Chondrocyte (in vitro differentiated cells): ENCODE results near the gene RASGRF1. TPM values are rescaled to one million over a fixed set of nuclear protein-coding genes. Genes with fewer than 3 reads are reported as not detected.
A peak's percentile ranks its signal among the peaks of the same experiment; 100 is the strongest.

ENCODE experiments used
- DNase-seq: peaks from one replicate; pipeline ENCODE4 v3.0.0; 2021; ENCODE audit warnings: mixed read lengths, low spot score
- H3K27ac Mint-ChIP-seq: one replicate; pipeline ENCODE4 v1.8.0; 2021; ENCODE audit warnings: mild to moderate bottlenecking, moderate library complexity, mixed read lengths; ENCODE audit not compliant: unreplicated experiment
- H3K27me3 Mint-ChIP-seq: 2 replicates; pipeline ENCODE4 v1.8.0; 2021; ENCODE audit warnings: low read depth, mixed read lengths
- H3K36me3 Mint-ChIP-seq: 2 replicates; pipeline ENCODE4 v1.8.0; 2021; ENCODE audit warnings: low read depth, mixed read lengths
- H3K4me1 Mint-ChIP-seq: 2 replicates; pipeline ENCODE4 v1.8.0; 2021; ENCODE audit warnings: low read depth, mild to moderate bottlenecking, mixed read lengths
- H3K4me3 Mint-ChIP-seq: one replicate; pipeline ENCODE4 v1.8.0; 2021; ENCODE audit warnings: mild to moderate bottlenecking, moderate library complexity, mixed read lengths; ENCODE audit not compliant: unreplicated experiment
- H3K9me3 Mint-ChIP-seq: 2 replicates; pipeline ENCODE4 v1.8.0; 2021; ENCODE audit warnings: low read depth, mixed read lengths
- CTCF ChIP-seq: fragments of 200-600 bp; sonication (generic); IDR thresholded peaks from 2 replicates; pipeline ENCODE4 v1.5.0; 2021; ENCODE audit warnings: antibody characterized with exemption, mild to moderate bottlenecking, moderate library complexity
- total RNA-seq: library from RNA; stranded (reverse); gene quantifications from 3 replicates; pipeline ENCODE4 v1.2.1, GENCODE V29; 2021

Gene RASGRF1
- total RNA-seq, 1 donor from 2014 or later: 0.10 TPM

DNA sequence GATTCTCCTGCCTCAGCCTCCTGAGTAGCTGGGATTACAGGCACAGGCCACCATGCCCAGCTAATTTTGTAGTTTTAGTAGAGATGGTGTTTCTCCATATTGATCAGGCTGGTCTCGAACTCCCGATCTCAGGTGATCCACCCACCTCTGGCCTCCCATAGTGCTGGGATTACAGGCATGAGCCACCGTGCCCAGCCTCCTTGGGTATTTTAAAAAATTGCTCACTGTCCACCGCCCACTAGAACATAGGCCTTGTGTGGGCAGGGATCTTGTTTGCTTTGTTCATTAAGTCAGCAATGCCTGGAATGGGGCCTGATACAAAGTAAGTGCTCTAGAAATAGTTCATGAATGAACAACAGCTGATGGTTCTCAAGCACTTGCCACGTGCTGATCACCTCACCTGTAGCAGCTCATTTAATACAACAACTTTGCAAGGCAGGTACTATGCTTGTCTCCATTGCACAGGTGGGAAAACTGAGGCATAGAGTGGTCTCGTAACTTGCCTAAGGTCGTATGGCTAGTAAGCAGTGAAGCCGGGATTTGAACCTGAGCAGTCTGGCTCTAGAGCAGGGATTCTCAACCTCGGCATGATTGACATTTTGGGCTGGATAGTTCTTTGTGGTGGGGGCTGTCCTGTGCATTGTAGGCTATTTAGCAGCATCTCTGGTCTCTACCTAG is 133.0 kb downstream of the RASGRF1 start:
- no peaks in the 10 kb centered on the region for H3K9me3 Mint-ChIP-seq
- H3K27me3 Mint-ChIP-seq: peaks cover 16% of the 10 kb centered on the region
- H3K4me3 Mint-ChIP-seq: no peak overlapping the region
- TF ChIP-seq CTCF: no peak
- peak; percentile 35 for DNase-seq
- no peaks in the 10 kb centered on the region for H3K4me1 Mint-ChIP-seq
- H3K27ac Mint-ChIP-seq: no peak overlapping the region
- no peaks in the 10 kb centered on the region for H3K36me3 Mint-ChIP-seq

DNA sequence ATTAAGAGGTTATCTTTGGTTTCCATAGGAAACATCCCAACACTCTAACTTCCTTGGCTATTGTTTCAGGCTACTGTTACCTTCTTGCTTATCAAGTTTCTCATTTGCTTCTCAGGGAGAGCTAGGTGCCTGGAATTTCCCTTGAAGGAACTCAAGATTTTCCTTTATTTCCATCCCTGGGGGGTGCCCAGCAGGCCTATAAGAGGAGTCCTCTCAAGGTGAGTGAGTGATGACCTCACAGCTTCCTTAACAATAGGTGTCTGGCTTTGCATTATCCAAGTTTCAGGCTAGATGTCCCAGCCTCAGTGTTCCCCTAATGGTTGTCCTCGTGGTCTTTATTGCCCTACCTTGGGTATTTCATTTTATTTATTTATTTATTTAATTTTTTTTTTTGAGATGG is 133.6 kb downstream of the RASGRF1 start:
- H3K4me3 Mint-ChIP-seq: no peak overlapping the region
- no peaks in the 10 kb centered on the region for H3K9me3 Mint-ChIP-seq
- TF ChIP-seq CTCF: no peak
- peaks cover 15% of the 10 kb centered on the region for H3K27me3 Mint-ChIP-seq
- H3K27ac Mint-ChIP-seq: no peak overlapping the region
- peak; percentile 4 for DNase-seq
- no peaks in the 10 kb centered on the region for H3K4me1 Mint-ChIP-seq
- no peaks in the 10 kb centered on the region for H3K36me3 Mint-ChIP-seq

GRCh38 chr15:78955355-78955754 is 135.2 kb downstream of the RASGRF1 start:
- Mint-ChIP-seq H3K27ac (no peak overlapping the region), H3K4me1 (no peaks in the 10 kb centered on the region), H3K27me3 (peaks cover 9% of the 10 kb centered on the region), H3K4me3 (no peak overlapping the region), H3K36me3 (no peaks in the 10 kb centered on the region), H3K9me3 (no peaks in the 10 kb centered on the region)
- TF ChIP-seq CTCF: no peak
- DNase-seq: no peak

DNA sequence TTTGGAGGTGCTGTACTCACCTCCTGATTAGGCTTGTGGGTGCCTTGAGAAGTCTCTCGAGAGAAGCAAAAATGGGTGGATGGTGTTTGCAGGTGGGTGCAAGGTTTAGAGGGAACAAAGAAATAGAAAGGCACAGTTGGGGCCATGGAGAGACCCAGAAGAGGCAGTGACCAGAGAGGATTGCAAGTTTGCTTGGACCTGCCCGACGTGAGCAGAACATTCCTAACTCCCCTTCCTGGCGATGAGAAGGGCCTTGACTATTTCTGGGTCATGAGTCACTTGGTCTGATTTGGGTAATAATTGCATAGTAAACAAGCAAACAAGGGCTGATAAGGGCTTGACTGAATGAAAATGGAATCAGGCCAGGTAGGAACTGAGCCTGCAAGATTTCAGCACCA is 138.7 kb downstream of the RASGRF1 start:
- no peak for TF ChIP-seq CTCF
- DNase-seq: peak; percentile 0
- no peaks in the 10 kb centered on the region for H3K36me3 Mint-ChIP-seq
- H3K9me3 Mint-ChIP-seq: no peaks in the 10 kb centered on the region
- H3K4me1 Mint-ChIP-seq: no peaks in the 10 kb centered on the region
- peaks cover 16% of the 10 kb centered on the region for H3K27me3 Mint-ChIP-seq
- no peak overlapping the region for H3K4me3 Mint-ChIP-seq
- H3K27ac Mint-ChIP-seq: no peak overlapping the region

DNA sequence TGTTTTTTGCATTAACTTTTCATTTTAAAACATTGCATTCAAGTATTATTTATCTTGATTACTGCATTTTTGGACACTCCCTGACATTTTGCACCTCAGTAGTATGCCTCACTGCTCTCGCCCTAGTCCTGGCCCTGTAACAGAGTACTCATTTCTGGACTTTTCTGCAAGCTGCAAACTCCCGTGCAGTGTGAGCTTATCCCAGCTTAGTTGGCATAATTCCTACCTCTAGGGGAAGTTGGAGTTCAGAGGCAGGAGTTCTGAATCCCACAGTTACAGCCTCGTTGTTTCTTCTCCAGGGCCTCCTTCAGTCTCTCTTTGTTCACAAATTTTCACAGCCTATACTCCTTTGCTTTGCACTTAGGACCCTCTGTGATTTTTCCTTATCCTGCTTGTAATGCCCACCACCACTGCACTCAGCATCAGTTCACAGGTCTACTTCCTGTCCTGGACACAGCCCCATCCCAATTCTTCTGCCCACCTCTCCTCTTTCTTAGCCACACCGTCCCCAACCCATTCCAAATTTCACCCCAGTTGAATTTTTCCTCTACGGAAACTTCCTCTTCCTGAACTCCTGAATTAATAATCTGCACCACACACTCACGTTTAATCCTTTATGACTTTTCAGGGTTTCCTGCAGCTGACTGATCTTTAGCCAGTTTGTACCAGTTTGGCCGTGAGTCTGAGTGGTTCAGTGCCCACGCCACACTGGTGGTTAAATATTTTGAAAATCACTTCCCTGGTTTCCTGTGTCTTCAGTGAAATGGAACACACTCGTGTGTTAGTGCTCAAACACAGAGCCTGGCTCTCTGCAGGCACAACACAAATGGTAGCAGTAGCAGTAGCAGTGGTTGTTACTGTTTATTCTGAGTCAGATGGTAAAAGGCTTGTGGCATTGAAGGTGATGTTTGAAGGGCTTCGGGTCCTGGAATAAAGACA is 139.4 kb downstream of the RASGRF1 start:
- Mint-ChIP-seq H3K9me3 (no peaks in the 10 kb centered on the region), H3K4me3 (no peak overlapping the region), H3K4me1 (no peaks in the 10 kb centered on the region), H3K27me3 (peaks cover 18% of the 10 kb centered on the region), H3K36me3 (no peaks in the 10 kb centered on the region), H3K27ac (no peak overlapping the region)
- peak; percentile 64 for TF ChIP-seq CTCF
- peak; percentile 0 for DNase-seq
